H9 (cell line): ENCODE measurements around the gene TBCK. TPM values are rescaled to one million over a fixed set of nuclear protein-coding genes. Genes with fewer than 3 reads are reported as not detected.

Experiments used
- DNase-seq: peaks from one replicate; pipeline ENCODE4 v3.0.0-alpha.2; 2017
- H2AFZ ChIP-seq: one replicate; pipeline ENCODE4 v1.6.1; 2013; ENCODE audit warnings: mild to moderate bottlenecking, low read length, control low read depth, moderate library complexity
- H2AK5ac ChIP-seq: 2 replicates; pipeline ENCODE4 v1.6.1; 2013; ENCODE audit warnings: low read length, control low read depth, mixed read lengths; ENCODE audit not compliant: insufficient read length
- H2BK120ac ChIP-seq: one replicate; pipeline ENCODE4 v1.6.1; 2013; ENCODE audit warnings: low read depth, mild to moderate bottlenecking, low read length, control low read depth, inconsistent platforms; ENCODE audit not compliant: poor library complexity, severe bottlenecking
- H2BK12ac ChIP-seq: 2 replicates; pipeline ENCODE4 v1.6.1; 2013; ENCODE audit warnings: low read length, control low read depth, mixed read lengths, low read depth; ENCODE audit not compliant: insufficient read length
- H2BK15ac ChIP-seq: 2 replicates; pipeline ENCODE4 v1.6.1; 2013; ENCODE audit warnings: low read depth, low read length, control low read depth
- H2BK20ac ChIP-seq: one replicate; pipeline ENCODE4 v1.6.1; 2013; ENCODE audit warnings: low read depth, mild to moderate bottlenecking, low read length, control low read depth, inconsistent platforms; ENCODE audit not compliant: poor library complexity, severe bottlenecking
- H2BK5ac ChIP-seq: 2 replicates; pipeline ENCODE4 v1.6.1; 2013; ENCODE audit warnings: low read length, control low read depth, mixed read lengths; ENCODE audit not compliant: insufficient read length
- H3K14ac ChIP-seq: 2 replicates; pipeline ENCODE4 v1.6.1; 2013; ENCODE audit warnings: low read length, control low read depth; ENCODE audit not compliant: insufficient read depth
- H3K18ac ChIP-seq: 2 replicates; pipeline ENCODE4 v1.6.1; 2013; ENCODE audit warnings: low read depth, mild to moderate bottlenecking, mixed read lengths, low read length, control low read depth; ENCODE audit not compliant: insufficient read length
- H3K23ac ChIP-seq: 2 replicates; pipeline ENCODE4 v1.6.1; 2013; ENCODE audit warnings: low read length, control low read depth, mixed read lengths, low read depth; ENCODE audit not compliant: insufficient read length
- H3K23me2 ChIP-seq: 2 replicates; pipeline ENCODE4 v1.6.1; 2013; ENCODE audit warnings: low read depth, mild to moderate bottlenecking, mixed read lengths, low read length, control low read depth; ENCODE audit not compliant: insufficient read length, poor library complexity, severe bottlenecking
- H3K27ac ChIP-seq: 2 replicates; pipeline ENCODE4 v1.5.1; 2013; ENCODE audit warnings: low read length, control low read depth, mixed read lengths, low read depth; ENCODE audit not compliant: insufficient read length
- H3K27me3 ChIP-seq: 2 replicates; pipeline ENCODE4 v1.6.1; 2013; ENCODE audit warnings: low read length, control low read depth, inconsistent platforms; ENCODE audit not compliant: insufficient read depth
- H3K4ac ChIP-seq: 2 replicates; pipeline ENCODE4 v1.6.1; 2013; ENCODE audit warnings: low read depth, mild to moderate bottlenecking, control low read depth, inconsistent platforms, low read length, moderate library complexity
- H3K4me1 ChIP-seq: 2 replicates; pipeline ENCODE4 v1.6.1; 2013; ENCODE audit warnings: low read length, control low read depth, inconsistent platforms; ENCODE audit not compliant: insufficient read depth
- H3K4me2 ChIP-seq: 2 replicates; pipeline ENCODE4 v1.6.1; 2013; ENCODE audit warnings: low read length, control low read depth, mixed read lengths; ENCODE audit not compliant: insufficient read length, insufficient read depth
- H3K56ac ChIP-seq: 2 replicates; pipeline ENCODE4 v1.6.1; 2013; ENCODE audit warnings: low read depth, mild to moderate bottlenecking, mixed read lengths, low read length, control low read depth; ENCODE audit not compliant: insufficient read length
- H3K79me1 ChIP-seq: 2 replicates; pipeline ENCODE4 v1.6.1; 2013; ENCODE audit warnings: low read depth, mild to moderate bottlenecking, moderate library complexity, low read length, control low read depth, inconsistent platforms; ENCODE audit not compliant: insufficient read depth, poor library complexity, severe bottlenecking
- H3K79me2 ChIP-seq: 2 replicates; pipeline ENCODE4 v1.6.1; 2013; ENCODE audit warnings: low read length, control low read depth, inconsistent platforms; ENCODE audit not compliant: insufficient read depth
- H3K9ac ChIP-seq: 2 replicates; pipeline ENCODE4 v1.6.1; 2013; ENCODE audit warnings: low read length, control low read depth, mixed read lengths; ENCODE audit not compliant: insufficient read length; ENCODE audit errors: extremely low read depth
- H3K9me3 ChIP-seq: one replicate; pipeline ENCODE4 v1.6.1; 2013; ENCODE audit warnings: low read depth, low read length, inconsistent platforms; ENCODE audit not compliant: control insufficient read depth
- H3T11ph ChIP-seq: one replicate; pipeline ENCODE4 v1.6.1; 2013; ENCODE audit warnings: mild to moderate bottlenecking, low read length, control low read depth, inconsistent platforms
- H4K20me1 ChIP-seq: one replicate; pipeline ENCODE4 v1.6.1; 2013; ENCODE audit not compliant: control insufficient read depth, insufficient read length, insufficient read depth
- H4K5ac ChIP-seq: 2 replicates; pipeline ENCODE4 v1.6.1; 2013; ENCODE audit warnings: low read depth, mild to moderate bottlenecking, mixed read lengths, low read length, control low read depth; ENCODE audit not compliant: insufficient read length
- H4K8ac ChIP-seq: replicated peaks from 2 replicates; pipeline ENCODE4 v1.6.1; 2013; ENCODE audit warnings: low read length, control low read depth, mixed read lengths, low read depth; ENCODE audit not compliant: insufficient read length
- H4K91ac ChIP-seq: 2 replicates; pipeline ENCODE4 v1.6.1; 2013; ENCODE audit warnings: low read depth, mild to moderate bottlenecking, moderate library complexity, mixed read lengths, low read length, control low read depth; ENCODE audit not compliant: insufficient read length
- H3K27ac Mint-ChIP-seq, 3 experiments: 2 replicates in 2 of 3; 3 replicates in 1 of 3; pipeline ENCODE4 v1.8.0; 2020 to 2021; ENCODE audit warnings: mixed read lengths in 3 of 3, mild to moderate bottlenecking in 1 of 3, moderate library complexity in 1 of 3
- H3K27me3 Mint-ChIP-seq: 2 replicates; pipeline ENCODE4 v1.8.0; 2021; ENCODE audit warnings: low read depth, mild to moderate bottlenecking, moderate library complexity, mixed read lengths
- H3K36me3 Mint-ChIP-seq, 3 experiments: 2 replicates in 2 of 3; 3 replicates in 1 of 3; pipeline ENCODE4 v1.8.0; 2020 to 2021; ENCODE audit warnings: low read depth in 3 of 3, mixed read lengths in 3 of 3; ENCODE audit not compliant: insufficient read depth in 1 of 3
- H3K4me1 Mint-ChIP-seq, 2 experiments: 2 replicates each; pipeline ENCODE4 v1.8.0; 2020; ENCODE audit warnings: mixed read lengths in 2 of 2
- H3K4me3 Mint-ChIP-seq, 2 experiments: 2 replicates in 1 of 2; 3 replicates in 1 of 2; pipeline ENCODE4 v1.8.0; 2020 to 2021; ENCODE audit warnings: mild to moderate bottlenecking in 2 of 2, mixed read lengths in 2 of 2, moderate library complexity in 1 of 2
- H3K9me3 Mint-ChIP-seq, 2 experiments: 2 replicates in 1 of 2; 3 replicates in 1 of 2; pipeline ENCODE4 v1.8.0; 2020; ENCODE audit warnings: mild to moderate bottlenecking in 2 of 2, mixed read lengths in 2 of 2, moderate library complexity in 1 of 2
- WGBS: extraction: QIAGEN DNeasy Blood & Tissue Kit; methylation state at CpG from one replicate; pipeline ENCODE4 v1.1.7; 2013; ENCODE audit warnings: missing lambda C conversion rate, low lambda C conversion rate, mixed read lengths; ENCODE audit not compliant: insufficient read length; ENCODE audit errors: extremely low coverage; 5-methylcytosine and 5-hydroxymethylcytosine counted together
- total RNA-seq: library from RNA; stranded (reverse); gene quantifications from 2 replicates; pipeline ENCODE4 v1.2.1, GENCODE V29; 2021
- TF ChIP-seq, protein P1 (sequence below): fragments of 200-600 bp; sonication (generic); conservative IDR thresholded peaks from 3 replicates; pipeline ENCODE4 v1.8.0; 2021; ENCODE audit warnings: antibody characterized with exemption, mild to moderate bottlenecking

The TBCK gene
- total RNA-seq, 1 experiment from 2014 or later, result 22.1 TPM

DNA sequence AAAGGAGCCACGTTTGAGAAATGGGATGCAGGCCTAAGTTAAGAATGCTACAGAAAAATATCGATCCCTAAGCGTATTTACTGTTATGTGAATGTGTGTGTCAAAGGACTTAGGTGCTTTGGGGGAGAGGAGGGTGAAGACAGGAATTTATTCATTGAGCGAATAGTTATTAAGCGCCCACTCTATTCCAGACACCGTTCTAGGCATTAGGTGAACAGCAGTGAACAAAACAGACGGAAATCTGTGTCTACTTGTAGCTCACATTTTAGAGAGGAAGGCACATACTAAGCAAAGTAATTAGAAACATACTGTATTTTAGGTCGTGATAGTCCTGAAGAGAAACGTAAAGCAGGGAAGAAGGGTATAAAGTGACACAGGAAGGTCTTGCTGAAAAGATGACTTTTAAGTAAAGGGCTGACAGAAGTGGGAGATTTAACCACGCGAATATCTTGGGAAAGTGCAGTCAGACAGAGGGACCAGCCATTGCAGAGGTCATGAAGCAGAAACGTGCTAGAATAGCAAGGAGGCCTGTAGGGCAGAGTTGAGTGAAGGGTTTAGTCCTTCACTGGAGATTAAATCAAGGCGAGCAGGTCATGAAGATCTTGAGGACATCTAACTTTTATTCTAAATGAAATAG, 882 bp upstream of the TBCK start:
- H3K4ac ChIP-seq, result no peak overlapping the region
- WGBS, result no CpG with 5 or more reads among the region's 13 CpGs
- no peak overlapping the region for H2BK5ac ChIP-seq
- H3K14ac ChIP-seq, result peak overlapping the region; percentile 62; the same call in 1 of the 2 replicates
- peaks cover 13% of the 10 kb centered on the region; the same call in 1 of the 2 replicates for H3K79me2 ChIP-seq
- TF ChIP-seq, protein P1, sequence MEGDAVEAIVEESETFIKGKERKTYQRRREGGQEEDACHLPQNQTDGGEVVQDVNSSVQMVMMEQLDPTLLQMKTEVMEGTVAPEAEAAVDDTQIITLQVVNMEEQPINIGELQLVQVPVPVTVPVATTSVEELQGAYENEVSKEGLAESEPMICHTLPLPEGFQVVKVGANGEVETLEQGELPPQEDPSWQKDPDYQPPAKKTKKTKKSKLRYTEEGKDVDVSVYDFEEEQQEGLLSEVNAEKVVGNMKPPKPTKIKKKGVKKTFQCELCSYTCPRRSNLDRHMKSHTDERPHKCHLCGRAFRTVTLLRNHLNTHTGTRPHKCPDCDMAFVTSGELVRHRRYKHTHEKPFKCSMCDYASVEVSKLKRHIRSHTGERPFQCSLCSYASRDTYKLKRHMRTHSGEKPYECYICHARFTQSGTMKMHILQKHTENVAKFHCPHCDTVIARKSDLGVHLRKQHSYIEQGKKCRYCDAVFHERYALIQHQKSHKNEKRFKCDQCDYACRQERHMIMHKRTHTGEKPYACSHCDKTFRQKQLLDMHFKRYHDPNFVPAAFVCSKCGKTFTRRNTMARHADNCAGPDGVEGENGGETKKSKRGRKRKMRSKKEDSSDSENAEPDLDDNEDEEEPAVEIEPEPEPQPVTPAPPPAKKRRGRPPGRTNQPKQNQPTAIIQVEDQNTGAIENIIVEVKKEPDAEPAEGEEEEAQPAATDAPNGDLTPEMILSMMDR, result no peak
- H3K9me3 ChIP-seq, result no peaks in the 10 kb centered on the region
- H4K91ac ChIP-seq, result no peak overlapping the region
- no peaks in the 10 kb centered on the region for H3K4me1 ChIP-seq
- H2BK20ac ChIP-seq, result no peak overlapping the region
- H3K27me3 Mint-ChIP-seq, result no peaks in the 10 kb centered on the region
- peak overlapping the region; percentile 63 for H3K27ac ChIP-seq
- H4K5ac ChIP-seq, result no peak overlapping the region
- peaks cover 17 to 19% (median 17%) of the 10 kb centered on the region in 3 experiments; a peak in 6 of 7 replicates for H3K36me3 Mint-ChIP-seq
- no peaks in the 10 kb centered on the region for H3K27me3 ChIP-seq
- H2BK120ac ChIP-seq, result no peak overlapping the region
- H3K4me1 Mint-ChIP-seq, result peaks cover 5 to 11% of the 10 kb centered on the region in 2 experiments
- H3T11ph ChIP-seq, result no peak overlapping the region
- no peak overlapping the region for H2AK5ac ChIP-seq
- peaks cover 5% of the 10 kb centered on the region for H3K23me2 ChIP-seq
- peak overlapping the region; percentile 52 for H4K8ac ChIP-seq
- peak overlapping the region; percentile 5 for H3K56ac ChIP-seq
- no peak for DNase-seq
- H2AFZ ChIP-seq, result peak overlapping the region; percentile 92
- no peak overlapping the region for H2BK12ac ChIP-seq
- H3K79me1 ChIP-seq, result peaks cover 3% of the 10 kb centered on the region
- H3K23ac ChIP-seq, result no peak overlapping the region
- peak overlapping the region; percentile 61 for H3K18ac ChIP-seq
- H3K27ac Mint-ChIP-seq, result no peak overlapping the region
- H3K4me2 ChIP-seq, result peak overlapping the region; percentile 93
- H2BK15ac ChIP-seq, result no peak overlapping the region
- H4K20me1 ChIP-seq, result no peaks in the 10 kb centered on the region
- H3K9me3 Mint-ChIP-seq, result peaks cover 13 to 14% of the 10 kb centered on the region in 2 experiments
- no peak overlapping the region for H3K4me3 Mint-ChIP-seq
- peak overlapping the region; percentile 98 for H3K9ac ChIP-seq
